ENCODE data around the gene CYP4A11.
"Not testable (repeated sequence)": the region's sequence is repeated elsewhere in the genome, so short reads cannot be mapped to it uniquely, and the experiment has no call there.

CYP4A11 gene

DNA sequence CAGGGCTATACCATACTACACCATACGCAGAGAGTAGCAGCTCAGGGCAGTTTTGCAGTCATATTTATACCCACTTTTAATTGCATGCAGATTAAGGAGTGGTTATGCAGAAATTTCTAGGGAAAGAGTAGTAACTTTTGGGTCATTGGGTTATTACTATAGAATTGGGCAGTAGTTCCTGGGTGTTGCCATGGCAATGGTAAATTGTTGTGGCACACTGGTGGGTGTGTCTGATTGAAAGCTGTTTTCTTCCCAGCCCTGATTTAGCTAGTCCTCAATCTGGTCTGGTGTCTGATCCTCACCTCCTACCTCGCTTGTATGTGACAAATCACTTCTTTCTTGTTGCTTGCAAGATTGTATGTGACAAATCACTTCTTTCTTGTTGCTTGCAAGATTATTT is 30.5 kb downstream of the CYP4A11 start:
- no peak for DNase-seq (ENCODE audit: low spot score)

GRCh38 chr1:46903481-46903880 is 37.8 kb downstream of the CYP4A11 start:
- no peak for DNase-seq (ENCODE audit: low spot score)

- DNase-seq (ENCODE audit: low spot score) = no peak
Measured at GRCh38 chr1:46900401-46900800, 40.9 kb downstream of the CYP4A11 start.

DNA sequence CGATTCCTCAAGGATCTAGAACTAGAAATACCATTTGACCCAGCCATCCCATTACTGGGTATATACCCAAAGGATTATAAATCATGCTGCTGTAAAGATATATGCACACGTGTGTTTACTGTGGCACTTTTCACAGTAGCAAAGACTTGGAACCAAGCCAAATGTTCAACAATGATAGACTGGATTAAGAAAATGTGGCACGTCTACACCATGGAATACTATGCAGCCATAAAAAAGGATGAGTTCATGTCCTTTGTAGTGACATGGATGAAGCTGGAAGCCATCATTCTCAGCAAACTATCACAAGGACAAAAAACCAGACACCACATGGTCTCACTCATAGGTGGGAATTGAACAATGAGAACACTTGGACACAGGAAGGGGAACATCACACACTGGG is 59.6 kb downstream of the CYP4A11 start:
- not testable (repeated sequence) for DNase-seq (ENCODE audit: low spot score)
